Ascending aorta (tissue), 2 donors: ENCODE data around the gene GABRB2. TPM values are rescaled to one million over a fixed set of nuclear protein-coding genes. Genes with fewer than 3 reads are reported as not detected.

Experiments
- DNase-seq, 2 donors: peaks; one replicate each; pipeline ENCODE4 v3.0.0-alpha.2; 2019; ENCODE audit warnings: low spot score in 2 of 2
- H3K27ac ChIP-seq, 2 donors: fragments of 200-600 bp; sonication (generic); one replicate each; pipeline ENCODE4 v1.5.1; 2016 to 2017; ENCODE audit warnings: mild to moderate bottlenecking in 1 of 2
- H3K27me3 ChIP-seq: fragments of 200-600 bp; sonication (generic); one replicate; pipeline ENCODE4 v1.5.1; 2017
- H3K36me3 ChIP-seq, 2 donors: fragments of 200-600 bp; sonication (generic); one replicate each; pipeline ENCODE4 v1.5.1; 2016
- H3K4me1 ChIP-seq, 2 donors: fragments of 200-600 bp; sonication (generic); one replicate each; pipeline ENCODE4 v1.5.1; 2016 to 2017; ENCODE audit warnings: mild to moderate bottlenecking in 1 of 2
- H3K4me3 ChIP-seq, 2 donors: fragments of 200-600 bp; sonication (generic); one replicate each; pipeline ENCODE4 v1.5.1; 2016 to 2017; ENCODE audit warnings: mild to moderate bottlenecking in 1 of 2
- H3K9me3 ChIP-seq, 2 donors: fragments of 200-600 bp; sonication (generic); one replicate each; pipeline ENCODE4 v1.5.1; 2016
- CTCF ChIP-seq, 3 experiments: fragments of 200-600 bp in 2 of 3; fragments of 450-650 bp in 1 of 3; sonication (generic) in 2 of 3; IDR thresholded peaks; one replicate each; pipeline ENCODE4 v1.5.1; 2016 to 2019; ENCODE audit warnings: antibody characterized with exemption in 3 of 3, mild to moderate bottlenecking in 1 of 3, moderate library complexity in 1 of 3
- intact Hi-C: fragments of 100-400 bp; cut with DNase I; formaldehyde crosslinking; loops from one replicate; pipeline ENCODE4 v1.15.1; 2023
- total RNA-seq: library from RNA; depleted of rRNA; stranded (reverse); fragments of >200 nt; gene quantifications from one replicate; pipeline ENCODE4 v1.1.0, GENCODE V29; 2016

The GABRB2 gene
- total RNA-seq, 1 donor from 2014 or later = 0.21 TPM

- H3K9me3 ChIP-seq = no peaks in the 10 kb centered on the region
- H3K4me3 ChIP-seq = no peak overlapping the region
- no peak overlapping the region for H3K27ac ChIP-seq
- no peaks in the 10 kb centered on the region for H3K4me1 ChIP-seq
- no peaks in the 10 kb centered on the region for H3K36me3 ChIP-seq
- no peaks in the 10 kb centered on the region for H3K27me3 ChIP-seq
- TF ChIP-seq CTCF (IDR thresholded peaks at IDR 0.05) = no peak
- intact Hi-C loops = no loop called here
- DNase-seq = no peak
Measured at GRCh38 chr5:161358446-161358845, 188.1 kb downstream of the GABRB2 start.

- H3K27me3 ChIP-seq = no peaks in the 10 kb centered on the region
- no peak for DNase-seq
- H3K4me1 ChIP-seq = no peaks in the 10 kb centered on the region
- intact Hi-C loops = no loop called here
- H3K9me3 ChIP-seq = no peaks in the 10 kb centered on the region
- no peak overlapping the region for H3K27ac ChIP-seq
- no peak for TF ChIP-seq CTCF (IDR thresholded peaks at IDR 0.05)
- H3K4me3 ChIP-seq = no peak overlapping the region
- H3K36me3 ChIP-seq = no peaks in the 10 kb centered on the region
Measured at GRCh38 chr5:161344234-161344633, 202.3 kb downstream of the GABRB2 start.

- Histone ChIP-seq H3K4me1 (no peaks in the 10 kb centered on the region), H3K4me3 (no peak overlapping the region), H3K9me3 (no peaks in the 10 kb centered on the region), H3K36me3 (no peaks in the 10 kb centered on the region), H3K27me3 (no peaks in the 10 kb centered on the region), H3K27ac (no peak overlapping the region)
- no peak for DNase-seq
- TF ChIP-seq CTCF (IDR thresholded peaks at IDR 0.05) = no peak
- intact Hi-C loops = no loop called here
Measured at GRCh38 chr5:161342886-161343285, 203.6 kb downstream of the GABRB2 start.

GRCh38 chr5:161340012-161340411 lies 206.5 kb downstream of the GABRB2 start:
- DNase-seq = no peak
- no peaks in the 10 kb centered on the region for H3K36me3 ChIP-seq
- no peaks in the 10 kb centered on the region for H3K9me3 ChIP-seq
- intact Hi-C loops = no loop called here
- no peak for TF ChIP-seq CTCF (IDR thresholded peaks at IDR 0.05)
- no peaks in the 10 kb centered on the region for H3K27me3 ChIP-seq
- H3K4me1 ChIP-seq = no peaks in the 10 kb centered on the region
- H3K4me3 ChIP-seq = no peak overlapping the region
- no peak overlapping the region for H3K27ac ChIP-seq

GRCh38 chr5:161333194-161333880 lies 213.2 kb downstream of the GABRB2 start:
- intact Hi-C loops = no loop called here
- TF ChIP-seq CTCF (IDR thresholded peaks at IDR 0.05) = no peak
- Histone ChIP-seq H3K27me3 (no peaks in the 10 kb centered on the region), H3K27ac (no peak overlapping the region), H3K9me3 (no peaks in the 10 kb centered on the region), H3K4me3 (no peak overlapping the region), H3K4me1 (no peaks in the 10 kb centered on the region), H3K36me3 (no peaks in the 10 kb centered on the region)
- no peak for DNase-seq

- Histone ChIP-seq H3K27me3 (no peaks in the 10 kb centered on the region), H3K27ac (no peak overlapping the region), H3K36me3 (no peaks in the 10 kb centered on the region), H3K9me3 (no peaks in the 10 kb centered on the region), H3K4me1 (no peaks in the 10 kb centered on the region), H3K4me3 (no peak overlapping the region)
- intact Hi-C loops = no loop called here
- no peak for DNase-seq
- TF ChIP-seq CTCF (IDR thresholded peaks at IDR 0.05) = no peak
Measured at GRCh38 chr5:161332343-161332742, 214.2 kb downstream of the GABRB2 start.
